NCI-H510A treated with DMSO at 0.1 percent for 48 hours (cell line): ENCODE results near the gene ROR1.

Experiments
- DNase-seq: peaks from one replicate; lab custom pipeline; 2025; lab: John Stamatoyannopoulos, UW

Gene ROR1

DNA sequence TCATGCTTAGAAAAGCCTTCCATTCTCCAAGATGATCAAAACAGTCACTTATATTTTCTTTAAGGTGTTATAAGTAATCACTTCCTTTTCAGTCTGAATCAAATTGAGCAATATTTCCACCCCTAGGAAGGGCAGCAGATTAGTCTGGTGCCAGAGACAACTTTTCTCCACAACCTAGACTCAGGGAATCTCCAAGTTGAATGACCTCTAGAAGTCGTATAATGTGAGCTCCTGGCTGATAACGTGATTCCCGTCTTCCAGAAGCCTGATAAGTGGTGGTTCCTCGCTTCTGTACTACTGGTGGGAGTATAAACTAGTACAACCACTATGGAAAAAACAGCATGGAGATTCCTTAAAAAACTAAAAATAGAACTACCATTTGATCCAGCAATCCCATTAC lies 251.2 kb downstream of the ROR1 start:
- DNase-seq = no peak

GRCh38 chr1:64029037-64029436 lies 255.2 kb downstream of the ROR1 start:
- no peak for DNase-seq

- no peak for DNase-seq
These were observed 256.6 kb downstream of the ROR1 start for GRCh38 chr1:64030411-64030810.

GRCh38 chr1:64031236-64031635 lies 257.4 kb downstream of the ROR1 start:
- no peak for DNase-seq

DNA sequence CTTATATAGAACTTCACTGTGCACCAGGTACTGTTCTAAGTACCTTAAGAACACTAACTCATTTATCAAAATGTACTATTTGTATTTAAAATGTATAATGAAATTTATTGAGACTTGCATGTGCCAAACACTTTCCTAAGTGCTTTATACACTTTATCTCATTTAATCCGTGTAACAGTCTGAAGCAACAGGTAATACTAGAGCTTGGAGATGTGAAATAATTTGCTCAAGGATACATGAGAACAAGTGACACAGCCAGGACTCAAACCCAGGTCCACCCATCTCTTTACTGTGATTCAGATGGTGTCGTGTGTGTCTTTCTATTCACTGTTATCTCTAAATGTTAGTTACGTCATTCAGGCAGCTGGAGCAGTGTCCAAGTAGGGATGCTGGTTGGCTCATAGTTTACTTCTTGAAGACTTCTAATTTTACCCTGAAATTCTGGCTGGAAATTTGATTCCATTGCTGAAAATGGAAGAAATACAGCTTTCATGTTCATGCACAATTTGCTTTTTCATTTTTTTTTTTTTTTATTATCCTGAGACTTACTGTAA lies 259.9 kb downstream of the ROR1 start:
- DNase-seq = no peak

GRCh38 chr1:64036549-64036948 lies 262.7 kb downstream of the ROR1 start:
- no peak for DNase-seq

DNA sequence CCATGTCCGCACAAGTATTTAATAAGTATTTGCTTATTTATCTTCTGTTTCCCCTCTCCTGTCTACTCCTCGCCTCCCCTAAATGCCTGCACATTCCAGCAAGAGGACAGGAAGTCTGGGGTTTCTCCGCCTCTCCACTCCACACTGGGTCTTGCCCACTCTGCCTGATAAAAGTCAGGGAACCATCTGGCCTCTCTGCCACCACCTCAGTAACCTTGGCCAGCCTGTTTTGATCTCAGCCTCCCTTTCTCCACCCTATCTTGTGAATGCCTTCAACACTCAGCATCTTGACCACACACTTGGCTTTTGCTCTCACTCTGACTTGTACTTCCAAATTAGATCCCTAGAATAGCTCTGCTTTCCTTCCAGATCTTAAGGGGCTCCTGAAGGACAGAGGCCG lies 264.3 kb downstream of the ROR1 start:
- DNase-seq = no peak

DNA sequence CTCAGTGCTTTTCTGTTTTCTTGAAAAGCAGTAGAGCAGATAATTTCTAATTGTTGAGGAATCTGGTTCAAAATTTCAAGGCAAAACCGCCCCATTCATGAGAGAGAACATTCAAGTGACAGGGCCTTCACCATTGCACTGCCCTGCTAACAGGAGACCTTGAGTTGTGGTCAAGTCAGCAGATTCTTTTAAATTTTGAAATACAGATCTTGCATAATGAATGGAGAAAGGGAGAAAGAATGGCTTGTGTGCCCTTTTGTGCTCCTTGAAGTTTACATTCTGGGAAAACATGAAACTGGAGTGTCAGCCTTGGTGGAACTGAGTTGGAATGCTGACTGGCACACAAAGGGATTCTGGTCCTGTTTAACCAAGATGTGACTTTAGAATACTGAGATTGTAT lies 265.1 kb downstream of the ROR1 start:
- no peak for DNase-seq

GRCh38 chr1:64039390-64039926 lies 265.6 kb downstream of the ROR1 start:
- no peak for DNase-seq

GRCh38 chr1:64041371-64042131 lies 267.7 kb downstream of the ROR1 start:
- no peak for DNase-seq

DNA sequence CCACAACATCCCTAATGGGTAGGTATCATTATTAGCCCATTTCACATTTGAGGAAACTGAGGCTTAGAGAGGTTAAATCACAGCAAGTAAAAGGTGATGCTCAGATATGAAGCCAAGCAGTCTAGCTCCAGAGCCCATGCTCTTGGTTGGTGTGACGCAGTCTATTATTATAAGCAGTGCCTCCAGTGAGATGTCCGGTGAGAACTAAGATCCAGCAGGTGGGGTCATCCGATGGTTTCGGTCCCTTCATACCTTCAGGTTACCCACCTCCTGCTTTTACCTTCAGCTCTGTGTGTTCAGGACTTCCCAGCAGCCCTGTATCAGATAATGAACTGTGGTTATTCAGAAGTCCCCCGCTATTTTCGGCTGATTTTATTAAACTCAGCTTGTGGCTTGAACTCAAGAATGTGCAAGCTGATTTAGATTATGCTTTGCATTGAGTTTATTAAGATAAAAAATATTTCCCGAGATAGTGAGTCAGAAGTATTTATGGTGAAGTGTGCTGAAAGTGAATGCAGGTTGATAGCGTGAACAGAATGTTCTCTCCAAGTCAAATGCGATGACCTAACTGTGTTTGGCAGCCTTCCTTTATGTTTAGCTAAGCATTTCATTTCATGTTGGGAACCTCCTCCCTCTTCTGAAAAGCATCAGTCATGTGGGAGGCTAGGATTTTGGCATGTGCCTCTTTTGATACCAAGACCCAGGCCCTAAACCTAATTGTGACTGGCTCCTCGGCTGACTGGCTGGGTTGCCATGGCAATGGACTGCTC lies 268.7 kb downstream of the ROR1 start:
- no peak for DNase-seq

DNA sequence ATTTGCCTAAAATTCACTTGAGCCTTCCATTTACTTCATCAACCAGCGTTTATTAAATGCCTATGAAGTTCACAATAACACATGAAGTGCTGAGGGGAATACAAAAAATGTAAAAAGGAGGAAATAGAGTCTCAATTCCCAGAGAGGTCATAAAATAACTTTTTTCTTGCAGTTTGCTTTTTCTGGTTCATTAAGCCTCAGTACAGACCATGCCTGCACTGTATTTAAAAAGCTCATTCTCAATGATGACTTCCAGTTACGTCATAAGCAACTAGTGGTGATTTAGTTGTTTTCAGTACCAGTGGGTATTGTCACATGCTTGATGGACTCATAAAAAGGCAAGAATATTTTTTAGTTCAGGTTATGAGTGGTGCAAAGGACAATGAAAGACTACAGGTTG lies 269.5 kb downstream of the ROR1 start:
- DNase-seq = no peak

GRCh38 chr1:64043976-64044375 lies 270.2 kb downstream of the ROR1 start:
- DNase-seq = no peak

DNA sequence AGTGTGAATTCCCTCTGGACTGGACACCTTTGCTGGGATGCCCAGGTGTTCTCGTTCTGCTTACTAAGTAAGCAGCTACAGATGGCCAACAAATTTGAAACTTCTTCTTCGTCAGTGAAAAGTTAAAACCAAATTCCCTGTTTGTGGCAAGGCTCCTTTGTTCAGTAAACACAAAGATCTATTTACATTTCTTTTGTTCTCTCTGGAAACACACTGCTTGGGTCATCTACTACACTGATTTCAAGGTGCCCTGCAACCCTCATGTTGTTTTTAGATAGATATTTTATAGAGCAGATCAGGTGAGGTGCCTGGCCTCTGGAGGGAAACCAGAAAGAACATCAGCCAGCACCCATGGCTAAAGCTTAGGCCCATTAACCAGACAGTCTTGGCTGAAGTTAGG lies 272.4 kb downstream of the ROR1 start:
- no peak for DNase-seq

- no peak for DNase-seq
These were observed 273.1 kb downstream of the ROR1 start for GRCh38 chr1:64046891-64047290.

DNA sequence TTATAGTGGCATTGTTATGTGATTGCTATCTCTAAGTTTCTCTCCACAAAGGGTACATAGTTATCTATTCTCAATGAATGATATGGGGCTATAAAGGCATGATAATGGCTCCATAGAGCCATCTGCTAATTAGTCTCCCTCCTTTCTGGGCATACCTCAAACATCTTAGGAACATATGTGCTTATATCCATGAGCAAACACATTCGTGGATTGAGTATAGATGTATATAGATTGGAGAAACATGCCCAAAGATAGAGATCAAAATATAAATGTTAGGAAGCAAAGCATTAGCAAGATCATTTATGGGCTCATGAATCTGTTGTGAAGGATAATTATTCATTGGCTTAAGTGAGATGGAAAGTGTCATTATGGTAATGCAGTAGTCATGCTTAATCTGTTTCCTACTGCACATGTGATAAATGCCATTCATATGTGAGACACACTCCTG lies 273.8 kb downstream of the ROR1 start:
- no peak for DNase-seq

- DNase-seq = no peak
These were observed 276.2 kb downstream of the ROR1 start for GRCh38 chr1:64049900-64050540.

GRCh38 chr1:64050601-64051000 lies 276.8 kb downstream of the ROR1 start:
- no peak for DNase-seq

GRCh38 chr1:64051796-64052195 lies 278.0 kb downstream of the ROR1 start:
- no peak for DNase-seq

- no peak for DNase-seq
These were observed 279.0 kb downstream of the ROR1 start for GRCh38 chr1:64052777-64053176.

- no peak for DNase-seq
These were observed 281.5 kb downstream of the ROR1 start for GRCh38 chr1:64055310-64055709.

DNA sequence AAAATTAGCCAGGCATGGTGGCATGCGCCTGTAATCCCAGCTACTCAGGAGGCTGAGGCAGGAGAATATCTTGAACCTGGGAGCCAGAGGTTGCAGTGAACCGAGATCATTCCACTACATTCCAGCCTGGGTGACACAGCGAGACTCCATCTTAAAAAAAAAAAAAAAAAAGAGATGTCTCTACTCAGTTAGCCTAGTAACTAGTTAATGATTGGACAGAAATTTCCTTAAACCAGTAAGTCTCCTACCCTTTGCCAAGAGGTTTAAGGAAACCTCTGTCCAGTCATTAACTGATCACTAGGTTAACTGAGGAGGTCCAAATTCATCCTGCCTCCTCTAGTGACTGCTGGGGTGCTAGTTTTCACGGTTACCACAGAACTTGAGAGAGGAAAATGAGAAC lies 285.7 kb downstream of the ROR1 start:
- no peak for DNase-seq
